ENCODE measurements around the gene LYL1. TPM values are rescaled to one million over a fixed set of nuclear protein-coding genes. Genes with fewer than 3 reads are reported as not detected.
"Not testable (repeated sequence)": the region's sequence is repeated elsewhere in the genome, so short reads cannot be mapped to it uniquely, and the experiment has no call there.

The LYL1 gene
- total RNA-seq, result 2.6 and 3.9 TPM in 2 replicates

DNA sequence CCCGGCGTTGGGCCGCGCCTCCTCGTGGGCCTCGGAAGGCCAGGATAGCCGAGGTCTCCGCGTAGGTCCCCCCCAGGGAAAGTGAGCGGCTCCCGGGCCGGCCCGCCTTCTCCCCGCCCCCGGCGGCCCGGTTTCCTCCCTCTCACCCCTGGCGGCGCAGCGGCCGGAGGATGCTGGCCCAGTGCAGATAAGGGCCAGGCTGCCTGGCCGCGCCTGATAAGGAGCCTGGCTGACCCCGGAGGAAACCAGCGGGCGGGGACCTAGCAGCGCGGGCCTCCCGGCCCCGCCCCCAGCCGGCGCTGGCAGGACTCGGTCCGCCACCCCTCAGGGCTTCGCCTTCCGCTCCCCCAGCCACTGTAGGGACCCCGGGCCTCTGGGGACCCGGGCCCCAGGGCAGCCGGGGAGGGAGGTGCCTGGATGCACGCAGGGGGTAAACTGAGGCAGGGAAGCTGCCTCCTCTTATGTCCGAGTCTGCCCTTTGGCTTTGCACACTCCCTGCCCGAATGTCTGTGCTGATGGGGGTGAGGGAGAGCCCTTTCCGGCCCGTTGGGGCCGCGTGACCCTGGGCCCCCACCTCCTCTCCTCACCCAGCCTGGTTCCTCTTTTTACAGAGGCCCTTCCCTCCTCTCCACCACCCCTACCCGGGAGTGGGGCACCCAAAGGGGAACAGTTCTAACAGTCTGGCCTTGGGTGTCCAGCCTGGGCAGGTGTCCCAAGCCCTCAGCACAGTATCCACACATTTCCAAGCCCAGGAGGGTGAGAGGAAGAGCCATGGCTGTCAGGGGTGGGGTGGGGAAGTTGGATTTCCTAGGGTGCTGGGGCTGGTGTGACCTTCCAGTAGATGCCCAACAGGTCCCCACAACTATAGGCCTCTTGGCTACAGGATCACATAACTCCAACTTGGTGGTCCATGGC lies at the start of gene LYL1:
Gene LYL1 (minus strand): TSS at position 193 of the 915 bp plus-strand sequence. CDS start 1,687 bp downstream, outside the sequence.
- peak; percentile 67 for DNase-seq (ENCODE audit: low read depth)
- H3K4me3 ChIP-seq (ENCODE audit: low read depth, low read length), result peak within 1 kb of the TSS; percentile 48
- TF ChIP-seq, protein P1, sequence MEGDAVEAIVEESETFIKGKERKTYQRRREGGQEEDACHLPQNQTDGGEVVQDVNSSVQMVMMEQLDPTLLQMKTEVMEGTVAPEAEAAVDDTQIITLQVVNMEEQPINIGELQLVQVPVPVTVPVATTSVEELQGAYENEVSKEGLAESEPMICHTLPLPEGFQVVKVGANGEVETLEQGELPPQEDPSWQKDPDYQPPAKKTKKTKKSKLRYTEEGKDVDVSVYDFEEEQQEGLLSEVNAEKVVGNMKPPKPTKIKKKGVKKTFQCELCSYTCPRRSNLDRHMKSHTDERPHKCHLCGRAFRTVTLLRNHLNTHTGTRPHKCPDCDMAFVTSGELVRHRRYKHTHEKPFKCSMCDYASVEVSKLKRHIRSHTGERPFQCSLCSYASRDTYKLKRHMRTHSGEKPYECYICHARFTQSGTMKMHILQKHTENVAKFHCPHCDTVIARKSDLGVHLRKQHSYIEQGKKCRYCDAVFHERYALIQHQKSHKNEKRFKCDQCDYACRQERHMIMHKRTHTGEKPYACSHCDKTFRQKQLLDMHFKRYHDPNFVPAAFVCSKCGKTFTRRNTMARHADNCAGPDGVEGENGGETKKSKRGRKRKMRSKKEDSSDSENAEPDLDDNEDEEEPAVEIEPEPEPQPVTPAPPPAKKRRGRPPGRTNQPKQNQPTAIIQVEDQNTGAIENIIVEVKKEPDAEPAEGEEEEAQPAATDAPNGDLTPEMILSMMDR (IDR thresholded peaks at IDR 0.05; ENCODE audit: insufficient read depth, low read depth, low read length), result no peak

DNA sequence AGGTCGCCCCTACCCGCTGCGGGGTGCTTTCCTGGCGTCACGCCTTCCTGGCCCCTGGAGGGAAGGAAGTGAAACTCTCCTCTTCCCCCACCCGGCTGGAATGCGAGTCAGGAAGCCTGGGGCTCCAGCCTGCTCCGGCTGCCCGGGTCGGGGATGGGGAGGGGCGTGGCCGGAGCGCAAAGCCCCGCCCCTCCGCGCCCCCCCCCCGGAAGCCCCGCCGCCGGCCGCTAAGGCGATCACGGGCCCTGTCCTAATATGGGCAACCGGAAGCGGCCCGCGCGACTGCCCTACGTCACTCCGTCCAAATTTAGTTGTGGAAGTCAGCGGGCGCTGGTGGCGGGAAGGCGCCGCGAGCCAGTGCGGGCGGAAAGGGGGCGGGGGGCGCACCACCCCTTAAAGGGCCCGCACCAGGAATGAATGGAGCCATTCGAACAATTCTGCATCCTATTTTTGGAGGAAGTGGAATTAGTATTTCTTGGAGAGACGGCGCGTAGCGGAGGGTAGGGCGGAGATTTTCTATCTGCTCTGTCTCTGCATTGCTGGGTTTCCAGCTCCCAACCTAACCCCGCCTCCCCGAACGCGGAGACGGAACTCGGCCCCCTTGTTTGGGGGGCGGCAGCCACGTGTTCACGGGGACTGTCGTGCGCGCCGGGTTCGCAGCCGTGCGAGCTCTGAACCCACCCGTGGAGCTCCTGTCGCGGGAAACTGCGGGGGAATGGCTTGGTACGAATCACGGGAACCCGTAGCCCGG lies 49.1 kb upstream of the LYL1 start:
- TF ChIP-seq, protein P1 (IDR thresholded peaks at IDR 0.05; ENCODE audit: insufficient read depth, low read depth, low read length), result peak; percentile 8
- peak overlapping the region; percentile 94 for H3K4me3 ChIP-seq (ENCODE audit: low read depth, low read length)
- DNase-seq (ENCODE audit: low read depth), result peak; percentile 99

DNA sequence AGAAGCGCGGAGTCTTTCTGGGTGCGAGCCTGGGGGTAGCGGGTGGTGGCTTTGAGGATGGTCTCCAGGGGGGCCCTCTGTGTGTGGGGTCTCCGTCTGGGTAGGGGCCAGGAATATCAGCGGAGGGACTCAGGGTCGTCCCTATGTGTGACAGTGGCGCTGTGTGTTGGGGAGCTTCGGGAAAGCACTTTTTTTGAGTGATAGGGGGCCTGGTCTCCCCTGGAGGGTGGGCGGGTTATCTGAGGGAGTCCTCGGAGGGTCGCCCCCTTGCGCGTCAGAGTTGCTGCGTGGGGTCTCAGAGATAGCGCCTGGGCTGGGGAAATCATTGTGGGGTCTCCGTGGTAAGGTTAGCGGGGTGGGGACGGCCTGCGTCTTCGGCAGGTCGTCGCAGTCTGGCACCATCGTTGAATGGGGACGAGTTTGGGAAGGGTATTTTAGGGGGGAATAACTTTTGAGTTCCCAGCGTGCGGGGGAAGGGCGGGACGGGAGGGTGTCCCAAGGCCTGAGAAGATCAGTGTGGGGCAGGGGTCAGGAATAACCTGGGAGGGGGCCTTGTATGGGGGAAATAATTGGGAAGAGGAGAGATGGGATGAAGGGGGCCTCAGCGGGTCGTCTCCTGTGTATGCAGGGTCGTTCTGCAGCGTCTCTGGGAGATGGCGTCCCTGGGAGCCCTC lies 48.4 kb upstream of the LYL1 start:
- TF ChIP-seq, protein P1 (IDR thresholded peaks at IDR 0.05; ENCODE audit: insufficient read depth, low read depth, low read length), result no peak
- H3K4me3 ChIP-seq (ENCODE audit: low read depth, low read length), result peak overlapping the region; percentile 89
- DNase-seq (ENCODE audit: low read depth), result no peak

DNA sequence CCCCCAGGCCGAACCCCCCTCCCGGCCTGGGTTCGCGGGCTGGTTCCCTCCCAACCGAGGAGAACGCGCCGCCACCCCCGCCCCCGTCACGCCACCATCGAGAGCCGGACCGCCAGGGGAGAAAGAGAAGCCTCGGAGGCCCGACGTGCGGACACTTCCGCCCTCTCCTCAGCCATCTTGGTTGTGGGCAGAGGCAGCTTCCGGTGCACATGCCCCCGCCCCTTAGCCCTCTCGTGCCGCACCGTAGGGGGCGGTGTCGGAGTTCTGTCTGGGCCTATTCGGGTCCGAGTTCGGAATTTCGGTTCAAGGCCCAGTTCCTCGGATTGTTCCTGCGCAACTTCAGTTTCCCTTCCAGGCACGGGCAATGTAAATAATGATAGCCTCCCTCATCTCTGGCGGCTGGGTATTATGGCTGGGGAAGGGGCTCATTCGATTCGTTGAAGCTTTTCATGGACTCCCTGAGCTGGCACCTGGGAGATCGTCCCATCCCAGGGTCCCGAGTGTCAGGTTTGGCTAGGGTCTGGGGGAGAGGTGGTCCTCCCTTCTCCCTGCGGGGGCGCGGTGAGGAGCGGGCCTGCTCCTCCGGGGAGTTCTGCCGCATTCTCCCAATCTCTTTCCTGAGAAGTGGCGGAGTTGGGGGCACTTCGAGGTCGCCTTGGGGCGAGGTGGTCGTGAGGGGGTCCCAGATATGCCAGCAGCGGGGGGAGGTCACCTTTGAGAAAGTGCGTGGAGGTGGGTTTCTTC lies 47.7 kb upstream of the LYL1 start, which contains the start of the genes IER2 and STX10:
Gene IER2 (plus strand): TSS at position 225 of the 744 bp plus-strand sequence. CDS start 2,776 bp downstream, outside the sequence.
Gene STX10 (minus strand): TSS at position 189 of the 744 bp plus-strand sequence. CDS start 202 bp downstream, outside the sequence.
- TF ChIP-seq, protein P1 (IDR thresholded peaks at IDR 0.05; ENCODE audit: insufficient read depth, low read depth, low read length), result peak; percentile 54

DNA sequence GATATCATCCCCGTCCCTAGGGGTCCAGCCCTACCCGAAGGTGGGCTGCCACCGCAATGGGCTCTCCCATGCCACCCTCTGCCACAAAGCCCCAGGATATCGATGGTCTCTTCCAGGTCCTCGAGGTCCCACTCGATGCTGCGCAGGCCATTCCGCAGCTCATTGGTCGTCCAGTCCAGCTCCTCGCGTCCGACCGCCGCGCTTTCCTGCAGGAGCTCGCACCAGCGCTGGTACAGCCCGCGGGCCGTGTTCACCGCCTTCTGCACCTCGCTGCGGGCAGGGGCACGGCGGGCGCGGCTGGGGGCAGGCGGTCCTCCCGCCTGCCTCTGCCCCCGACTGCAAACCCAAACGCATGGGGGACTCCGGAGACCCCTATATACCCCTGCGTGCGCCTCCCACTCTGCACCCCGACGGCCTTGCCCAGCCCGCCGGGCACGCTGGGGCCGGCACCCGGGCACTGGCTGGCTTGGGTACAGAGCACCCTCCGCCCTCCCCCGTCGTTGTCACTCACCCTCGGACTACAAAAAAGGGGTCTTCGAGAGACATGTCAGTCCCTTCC lies 47.0 kb upstream of the LYL1 start:
- H3K4me3 ChIP-seq (ENCODE audit: low read depth, low read length), result peak overlapping the region; percentile 89
- TF ChIP-seq, protein P1 (IDR thresholded peaks at IDR 0.05; ENCODE audit: insufficient read depth, low read depth, low read length), result no peak
- peak; percentile 39 for DNase-seq (ENCODE audit: low read depth)

More for the DNA sequence above, 47.7 kb upstream of the LYL1 start, which contains the start of the genes IER2 and STX10:
- peak within 1 kb of the TSS; percentile 89 for H3K4me3 ChIP-seq (ENCODE audit: low read depth, low read length)
- peak; percentile 96 for DNase-seq (ENCODE audit: low read depth)

DNA sequence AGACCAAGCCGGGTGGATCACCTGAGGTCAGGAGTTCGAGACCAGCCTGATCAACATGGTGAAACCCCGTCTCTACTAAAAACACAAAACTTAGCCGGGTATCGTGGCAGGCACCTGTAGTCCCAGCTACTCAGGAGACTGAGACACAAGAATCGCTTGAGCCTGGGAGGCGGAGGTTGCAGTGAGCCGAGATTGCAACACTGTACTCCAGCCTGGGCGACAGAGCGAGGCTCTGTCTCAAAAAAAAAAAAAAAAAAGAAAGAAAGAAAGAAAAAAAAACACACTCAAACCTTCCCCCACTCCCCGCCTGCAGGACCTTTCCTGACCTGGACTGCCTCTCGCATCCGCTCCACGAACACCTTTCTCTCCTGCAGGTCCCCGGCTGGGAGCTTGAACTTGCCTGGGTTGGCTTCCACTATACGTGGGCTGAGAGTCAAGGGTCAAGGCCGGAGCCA lies 46.5 kb upstream of the LYL1 start:
- peak overlapping the region; percentile 89 for H3K4me3 ChIP-seq (ENCODE audit: low read depth, low read length)
- not testable (repeated sequence) for DNase-seq (ENCODE audit: low read depth)
